Peyer's patch (tissue), 4 donors: ENCODE measurements around the gene WRAP53. TPM values are rescaled to one million over a fixed set of nuclear protein-coding genes. Genes with fewer than 3 reads are reported as not detected.

Experiments used
- DNase-seq, 3 donors: peaks; one replicate each; pipeline ENCODE4 v3.0.0-alpha.2; 2017 to 2019
- H3K27ac ChIP-seq, 4 donors: fragments of 200-600 bp; sonication (generic); one replicate each; pipeline ENCODE4 v1.5.1; 2016 to 2019
- H3K27me3 ChIP-seq, 2 donors: fragments of 200-600 bp; sonication (generic); one replicate each; pipeline ENCODE4 v1.5.1; 2019
- H3K36me3 ChIP-seq, 3 donors: fragments of 200-600 bp; sonication (generic); one replicate each; pipeline ENCODE4 v1.5.1; 2016 to 2019
- H3K4me1 ChIP-seq, 4 donors: fragments of 200-600 bp; sonication (generic); one replicate each; pipeline ENCODE4 v1.5.1; 2016 to 2019
- H3K4me3 ChIP-seq, 4 donors: fragments of 200-600 bp; sonication (generic); 1 replicate in 3 of 4; 2 replicates in 1 of 4; pipeline ENCODE4 v1.5.1; 2016 to 2019; ENCODE audit warnings: mild to moderate bottlenecking in 1 of 4
- H3K9me3 ChIP-seq, 4 donors: fragments of 200-600 bp; sonication (generic); one replicate each; pipeline ENCODE4 v1.5.1; 2016 to 2019; ENCODE audit warnings: mild to moderate bottlenecking in 1 of 4
- POLR2A ChIP-seq, 2 donors: fragments of 450-650 bp; IDR thresholded peaks; one replicate each; pipeline ENCODE4 v1.5.1; 2017; ENCODE audit warnings: antibody characterized with exemption in 2 of 2, mild to moderate bottlenecking in 2 of 2, moderate library complexity in 2 of 2
- total RNA-seq, 4 donors: library from RNA; depleted of rRNA; stranded (reverse); fragments of >200 nt; gene quantifications; one replicate each; pipeline ENCODE4 v1.1.0, GENCODE V29; 2016
- TF ChIP-seq, protein P1 (sequence below), 6 experiments: fragments of 450-650 bp in 4 of 6; fragments of 200-600 bp in 2 of 6; sonication (generic) in 1 of 6; IDR thresholded peaks; one replicate each; pipeline ENCODE4 v1.5.1; 2017 to 2019; ENCODE audit warnings: antibody characterized with exemption in 6 of 6, mild to moderate bottlenecking in 3 of 6, moderate library complexity in 1 of 6

Gene WRAP53
- total RNA-seq, 4 donors from 2014 or later, result 4.6 to 9.3 (median 6.2) TPM

DNA sequence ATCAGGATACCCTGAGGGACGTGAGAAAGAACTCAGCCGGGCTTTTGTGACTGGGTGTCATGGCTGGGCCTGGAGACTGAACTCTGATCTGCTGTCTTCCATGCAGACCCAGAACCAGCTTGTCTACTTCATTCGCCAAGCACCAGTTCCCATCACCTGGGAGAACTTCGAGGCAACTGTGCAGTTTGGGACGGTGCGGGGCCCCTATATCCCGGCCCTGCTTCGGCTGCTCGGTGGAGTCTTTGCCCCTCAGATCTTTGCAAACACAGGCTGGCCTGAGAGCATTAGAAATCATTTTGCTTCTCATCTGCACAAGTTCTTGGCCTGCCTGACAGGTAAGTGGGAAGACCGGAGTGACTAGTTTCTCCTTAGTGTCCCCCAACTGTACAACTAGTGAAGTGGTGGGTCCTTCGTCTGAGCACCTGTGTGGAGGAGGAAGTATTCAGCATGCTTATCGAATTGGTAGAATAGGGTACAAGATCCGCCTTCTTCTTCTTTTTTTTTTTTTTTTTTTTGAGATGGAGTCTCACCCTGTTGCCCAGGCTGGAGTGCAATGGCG lies 44.8 kb downstream of the WRAP53 start:
- Histone ChIP-seq H3K9me3 (no peaks in the 10 kb centered on the region), H3K27ac (no peak overlapping the region), H3K27me3 (no peaks in the 10 kb centered on the region), H3K4me1 (no peaks in the 10 kb centered on the region), H3K36me3 (no peaks in the 10 kb centered on the region), H3K4me3 (no peak overlapping the region)
- no peak for DNase-seq
- TF ChIP-seq POLR2A (IDR thresholded peaks at IDR 0.05), result no peak
- TF ChIP-seq, protein P1, sequence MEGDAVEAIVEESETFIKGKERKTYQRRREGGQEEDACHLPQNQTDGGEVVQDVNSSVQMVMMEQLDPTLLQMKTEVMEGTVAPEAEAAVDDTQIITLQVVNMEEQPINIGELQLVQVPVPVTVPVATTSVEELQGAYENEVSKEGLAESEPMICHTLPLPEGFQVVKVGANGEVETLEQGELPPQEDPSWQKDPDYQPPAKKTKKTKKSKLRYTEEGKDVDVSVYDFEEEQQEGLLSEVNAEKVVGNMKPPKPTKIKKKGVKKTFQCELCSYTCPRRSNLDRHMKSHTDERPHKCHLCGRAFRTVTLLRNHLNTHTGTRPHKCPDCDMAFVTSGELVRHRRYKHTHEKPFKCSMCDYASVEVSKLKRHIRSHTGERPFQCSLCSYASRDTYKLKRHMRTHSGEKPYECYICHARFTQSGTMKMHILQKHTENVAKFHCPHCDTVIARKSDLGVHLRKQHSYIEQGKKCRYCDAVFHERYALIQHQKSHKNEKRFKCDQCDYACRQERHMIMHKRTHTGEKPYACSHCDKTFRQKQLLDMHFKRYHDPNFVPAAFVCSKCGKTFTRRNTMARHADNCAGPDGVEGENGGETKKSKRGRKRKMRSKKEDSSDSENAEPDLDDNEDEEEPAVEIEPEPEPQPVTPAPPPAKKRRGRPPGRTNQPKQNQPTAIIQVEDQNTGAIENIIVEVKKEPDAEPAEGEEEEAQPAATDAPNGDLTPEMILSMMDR (IDR thresholded peaks at IDR 0.05), result no peak

GRCh38 chr17:7737601-7738000 lies 49.3 kb downstream of the WRAP53 start:
- no peaks in the 10 kb centered on the region for H3K27me3 ChIP-seq
- DNase-seq, result no peak
- H3K27ac ChIP-seq, result no peak overlapping the region
- H3K4me3 ChIP-seq, result no peak overlapping the region
- no peak for TF ChIP-seq POLR2A (IDR thresholded peaks at IDR 0.05)
- TF ChIP-seq, protein P1 (IDR thresholded peaks at IDR 0.05), result no peak
- no peaks in the 10 kb centered on the region for H3K9me3 ChIP-seq
- H3K36me3 ChIP-seq, result no peaks in the 10 kb centered on the region
- no peaks in the 10 kb centered on the region for H3K4me1 ChIP-seq

DNA sequence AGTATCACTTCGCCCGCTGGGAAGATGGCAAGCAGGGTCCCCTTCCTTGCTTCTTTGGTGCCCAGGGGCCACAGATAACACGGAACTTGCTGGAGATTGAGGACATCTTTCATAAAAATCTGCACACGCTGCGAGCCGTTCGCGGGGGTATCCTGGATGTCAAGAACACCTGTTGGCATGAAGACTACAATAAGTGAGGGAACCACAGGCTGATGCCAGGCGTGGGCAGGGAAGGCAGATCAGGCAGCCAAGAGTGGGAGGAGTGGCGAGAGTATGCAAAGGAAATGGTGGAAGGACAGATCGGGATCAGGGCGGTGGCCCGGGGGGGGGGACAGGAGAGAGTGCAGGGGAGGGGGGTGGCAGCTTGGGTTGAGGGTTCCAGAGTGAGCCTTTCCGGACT lies 51.5 kb downstream of the WRAP53 start:
- no peak for DNase-seq
- no peaks in the 10 kb centered on the region for H3K27me3 ChIP-seq
- H3K4me1 ChIP-seq, result no peaks in the 10 kb centered on the region
- H3K27ac ChIP-seq, result no peak overlapping the region
- TF ChIP-seq, protein P1 (IDR thresholded peaks at IDR 0.05), result no peak
- TF ChIP-seq POLR2A (IDR thresholded peaks at IDR 0.05), result no peak
- H3K9me3 ChIP-seq, result no peaks in the 10 kb centered on the region
- no peak overlapping the region for H3K4me3 ChIP-seq
- no peaks in the 10 kb centered on the region for H3K36me3 ChIP-seq

- Histone ChIP-seq H3K4me3 (no peak overlapping the region), H3K36me3 (no peaks in the 10 kb centered on the region), H3K4me1 (no peaks in the 10 kb centered on the region), H3K27ac (no peak overlapping the region), H3K9me3 (no peaks in the 10 kb centered on the region), H3K27me3 (no peaks in the 10 kb centered on the region)
- TF ChIP-seq, protein P1 (IDR thresholded peaks at IDR 0.05), result no peak
- TF ChIP-seq POLR2A (IDR thresholded peaks at IDR 0.05), result no peak
- DNase-seq, result no peak
Observed at GRCh38 chr17:7740481-7741001, 52.3 kb downstream of the WRAP53 start.

DNA sequence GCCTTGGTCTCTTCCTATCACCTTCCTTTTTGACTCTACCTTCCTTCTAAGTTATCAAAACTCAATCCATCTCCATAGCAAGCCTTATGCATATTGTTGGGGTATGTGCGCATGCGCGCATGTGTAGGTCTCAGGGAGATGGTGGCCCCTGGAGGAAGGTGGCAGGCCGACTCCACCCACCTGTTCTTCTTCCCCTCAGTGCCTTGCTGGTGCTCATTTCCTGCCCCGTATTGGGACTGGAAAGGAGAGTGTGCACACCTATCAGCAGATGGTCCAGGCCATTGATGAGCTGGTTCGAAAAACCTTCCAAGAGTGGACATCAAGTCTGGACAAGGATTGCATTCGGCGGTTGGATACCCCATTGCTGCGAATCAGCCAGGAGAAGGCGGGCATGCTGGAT lies 54.5 kb downstream of the WRAP53 start:
- TF ChIP-seq POLR2A (IDR thresholded peaks at IDR 0.05), result no peak
- TF ChIP-seq, protein P1 (IDR thresholded peaks at IDR 0.05), result no peak
- no peaks in the 10 kb centered on the region for H3K9me3 ChIP-seq
- H3K4me1 ChIP-seq, result no peaks in the 10 kb centered on the region
- no peak overlapping the region for H3K27ac ChIP-seq
- H3K4me3 ChIP-seq, result no peak overlapping the region
- no peaks in the 10 kb centered on the region for H3K36me3 ChIP-seq
- no peaks in the 10 kb centered on the region for H3K27me3 ChIP-seq
- no peak for DNase-seq

DNA sequence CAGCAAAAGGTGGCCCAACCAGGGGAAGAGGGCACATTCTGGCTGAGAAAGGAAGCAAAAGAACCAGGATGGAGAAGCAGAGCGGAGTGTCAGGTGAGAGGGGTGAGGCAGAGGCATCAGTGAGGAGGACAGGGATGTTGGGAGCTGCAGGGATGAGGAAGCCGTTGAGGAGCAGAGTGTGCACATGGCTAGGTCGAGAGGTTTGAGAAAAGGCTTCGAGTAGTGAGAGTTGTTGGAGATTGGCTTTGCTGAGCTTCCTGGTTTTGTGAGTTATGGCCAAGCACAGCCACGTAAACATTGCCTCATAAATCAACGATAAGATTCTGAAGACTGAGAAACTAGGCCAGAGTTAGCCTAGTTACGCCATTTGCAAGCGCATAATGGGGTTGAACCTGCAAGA lies 56.1 kb downstream of the WRAP53 start:
- no peaks in the 10 kb centered on the region for H3K4me1 ChIP-seq
- H3K27me3 ChIP-seq, result no peaks in the 10 kb centered on the region
- H3K4me3 ChIP-seq, result no peak overlapping the region
- TF ChIP-seq, protein P1 (IDR thresholded peaks at IDR 0.05), result no peak
- no peak for TF ChIP-seq POLR2A (IDR thresholded peaks at IDR 0.05)
- H3K36me3 ChIP-seq, result no peaks in the 10 kb centered on the region
- DNase-seq, result no peak
- no peaks in the 10 kb centered on the region for H3K9me3 ChIP-seq
- H3K27ac ChIP-seq, result no peak overlapping the region
